GM12875 (cell line): ENCODE data around the gene HDGFL2.
"Not testable (repeated sequence)": the region's sequence is repeated elsewhere in the genome, so short reads cannot be mapped to it uniquely, and the experiment has no call there.

ENCODE experiments used
- H3K4me3 ChIP-seq: one replicate; pipeline ENCODE4 v1.5.1; 2011; ENCODE audit warnings: low read depth, low read length, control low read depth
- CTCF ChIP-seq: IDR thresholded peaks from 2 replicates; pipeline ENCODE4 v1.5.1; 2011; ENCODE audit warnings: low read depth, mild to moderate bottlenecking, control low read depth, inconsistent platforms, low read length, moderate library complexity, borderline replicate concordance; ENCODE audit not compliant: insufficient read depth

The HDGFL2 gene

DNA sequence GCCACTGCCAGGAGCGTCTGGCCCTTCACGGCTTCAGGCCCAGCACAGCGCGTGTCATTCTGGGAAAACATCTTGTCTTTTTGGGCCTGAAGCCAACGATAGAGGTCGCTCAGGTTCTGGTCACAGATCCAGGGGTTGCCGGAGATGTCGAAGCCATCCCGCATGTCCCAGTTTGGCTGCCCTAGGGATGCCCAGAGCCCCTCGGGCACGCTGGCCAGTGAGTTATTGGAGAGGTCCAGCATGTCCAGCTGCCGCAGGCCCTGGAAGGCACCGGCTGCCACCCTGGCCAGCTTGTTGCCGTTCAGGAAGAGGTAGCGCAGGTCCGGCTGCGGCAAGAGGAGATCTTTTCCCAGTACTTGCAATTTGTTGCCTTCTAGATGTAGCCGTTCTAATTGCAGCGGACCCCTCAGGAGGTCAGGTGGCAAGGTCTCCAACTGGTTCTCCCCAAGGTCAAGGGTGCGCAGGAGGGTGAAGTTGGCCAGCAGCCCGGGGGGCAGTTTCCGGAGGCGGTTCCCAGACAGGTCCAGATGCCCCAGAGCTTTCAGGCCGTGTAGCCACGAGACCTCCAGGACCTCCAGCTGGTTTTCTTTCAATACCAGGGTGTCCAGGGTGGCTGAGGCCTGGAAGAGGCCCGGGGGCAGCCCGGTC is 66.0 kb downstream of the HDGFL2 start:
- TF ChIP-seq CTCF: no peak

DNA sequence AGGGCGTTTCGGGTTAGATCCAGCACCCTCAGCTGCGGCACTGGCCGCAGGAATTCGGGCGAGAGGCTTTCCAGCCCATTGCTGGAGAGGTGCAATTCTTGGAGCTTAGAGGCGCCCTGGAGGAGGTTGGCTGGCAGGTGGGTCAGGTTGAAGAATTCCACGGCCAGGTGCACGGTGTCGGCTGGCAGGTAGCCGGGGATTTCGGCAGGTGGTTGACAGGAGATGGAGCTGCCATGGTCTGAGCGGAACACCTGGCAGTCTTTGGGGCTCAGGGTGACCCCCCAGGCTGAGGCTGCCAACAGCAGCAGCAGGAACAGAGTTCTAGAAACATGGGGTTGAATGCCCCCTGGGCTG is 66.5 kb downstream of the HDGFL2 start:
- no peak overlapping the region for H3K4me3 ChIP-seq
- no peak for TF ChIP-seq CTCF

More for the DNA sequence above, 66.0 kb downstream of the HDGFL2 start:
- no peak overlapping the region for H3K4me3 ChIP-seq

GRCh38 chr19:4539169-4539692 is 67.1 kb downstream of the HDGFL2 start:
- H3K4me3 ChIP-seq: no peak overlapping the region
- TF ChIP-seq CTCF: no peak

- TF ChIP-seq CTCF: no peak
- H3K4me3 ChIP-seq: no peak within 1 kb of the TSS
Observed at GRCh38 chr19:4539693-4540581, 67.8 kb downstream of the HDGFL2 start, which contains the start of gene LRG1. TSS of gene LRG1 (minus strand) at chr19:4540036. CDS start at chr19:4540013, 23 bp downstream.

- no peak overlapping the region for H3K4me3 ChIP-seq
- no peak for TF ChIP-seq CTCF
Observed at GRCh38 chr19:4541114-4541805, 69.2 kb downstream of the HDGFL2 start.

DNA sequence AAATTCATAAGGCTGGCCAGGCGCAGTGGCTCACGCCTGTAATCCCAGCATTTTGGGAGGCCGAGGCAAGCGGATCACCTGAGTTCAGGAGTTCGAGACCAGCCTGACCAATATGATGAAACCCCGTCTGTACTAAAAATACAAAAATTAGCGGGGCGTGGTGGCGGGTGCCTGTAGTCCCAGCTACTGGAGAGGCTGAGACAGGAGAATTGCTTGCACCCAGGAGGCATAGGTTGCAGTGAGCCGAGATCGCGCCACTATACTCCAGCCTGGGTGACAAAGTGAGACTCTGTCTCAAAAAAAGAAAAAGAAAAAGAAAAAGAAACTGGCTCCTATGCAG is 69.7 kb downstream of the HDGFL2 start:
- H3K4me3 ChIP-seq: not testable (repeated sequence)
